GM06990 (cell line): ENCODE measurements around the gene HBQ1.
"Not testable (repeated sequence)": the region's sequence is repeated elsewhere in the genome, so short reads cannot be mapped to it uniquely, and the experiment has no call there.

Experiments used
- DNase-seq: peaks from one replicate; pipeline ENCODE4 v3.0.0-alpha.2; 2011; ENCODE audit not compliant: insufficient read length; ENCODE audit errors: extremely low read depth
- H3K27me3 ChIP-seq: replicated peaks from 2 replicates; pipeline ENCODE4 v1.6.0; 2011; ENCODE audit warnings: low read length; ENCODE audit not compliant: control insufficient read depth, insufficient read depth
- H3K36me3 ChIP-seq: 2 replicates; pipeline ENCODE4 v1.5.1; 2011; ENCODE audit warnings: low read length; ENCODE audit not compliant: control insufficient read depth, insufficient read depth
- H3K4me3 ChIP-seq: replicated peaks from 2 replicates; pipeline ENCODE4 v1.5.1; 2011; ENCODE audit warnings: low read depth, mild to moderate bottlenecking, control low read depth, low read length
- CTCF ChIP-seq: IDR thresholded peaks from 2 replicates; pipeline ENCODE4 v1.5.1; 2011; ENCODE audit warnings: low read length, control low read depth, mild to moderate bottlenecking, inconsistent platforms; ENCODE audit not compliant: insufficient read depth, poor library complexity, severe bottlenecking

Gene HBQ1

GRCh38 chr16:203246-203645, 23.0 kb downstream of the HBQ1 start:
- no peak for TF ChIP-seq CTCF
- H3K27me3 ChIP-seq: no peaks in the 10 kb centered on the region
- no peak for DNase-seq
- H3K4me3 ChIP-seq: no peak overlapping the region
- peaks cover 21% of the 10 kb centered on the region for H3K36me3 ChIP-seq

GRCh38 chr16:204046-204445, 23.8 kb downstream of the HBQ1 start:
- not testable (repeated sequence) for DNase-seq, H3K27me3 ChIP-seq, H3K4me3 ChIP-seq
- peaks cover 19% of the 10 kb centered on the region for H3K36me3 ChIP-seq

GRCh38 chr16:209359-209758, 29.1 kb downstream of the HBQ1 start:
- not testable (repeated sequence) for H3K27me3 ChIP-seq, H3K4me3 ChIP-seq, DNase-seq
- peaks cover 21% of the 10 kb centered on the region for H3K36me3 ChIP-seq

- DNase-seq, H3K4me3 ChIP-seq, H3K27me3 ChIP-seq: not testable (repeated sequence)
- H3K36me3 ChIP-seq: peaks cover 15% of the 10 kb centered on the region
Observed at GRCh38 chr16:211631-212180, 31.4 kb downstream of the HBQ1 start.

GRCh38 chr16:212999-213398, 32.7 kb downstream of the HBQ1 start:
- peaks cover 14% of the 10 kb centered on the region for H3K36me3 ChIP-seq
- no peak for TF ChIP-seq CTCF

GRCh38 chr16:220021-220420, 39.8 kb downstream of the HBQ1 start:
- Histone ChIP-seq H3K4me3 (no peak overlapping the region), H3K36me3 (peaks cover 11% of the 10 kb centered on the region), H3K27me3 (no peaks in the 10 kb centered on the region)
- TF ChIP-seq CTCF: no peak
- DNase-seq: no peak

More at GRCh38 chr16:212999-213398, 32.7 kb downstream of the HBQ1 start:
- DNase-seq: no peak
- no peaks in the 10 kb centered on the region for H3K27me3 ChIP-seq
- no peak overlapping the region for H3K4me3 ChIP-seq

GRCh38 chr16:228151-228851, 48.0 kb downstream of the HBQ1 start:
- no peaks in the 10 kb centered on the region for H3K27me3 ChIP-seq
- no peak for TF ChIP-seq CTCF
- peak overlapping the region; percentile 92 for H3K4me3 ChIP-seq
- no peak for DNase-seq
- H3K36me3 ChIP-seq: peaks cover 13% of the 10 kb centered on the region
